T-helper 22 cell (primary cell): ENCODE data around the gene CYP1B1.

Source experiments
- DNase-seq: peaks from one replicate; pipeline ENCODE4 v3.0.0-alpha.2; 2020; ENCODE audit warnings: low read depth

Gene CYP1B1

GRCh38 chr2:38074764-38075506 is 1.0 kb downstream of the CYP1B1 start:
- DNase-seq, result no peak

GRCh38 chr2:38074058-38074763 is 1.7 kb downstream of the CYP1B1 start:
- DNase-seq, result no peak

DNA sequence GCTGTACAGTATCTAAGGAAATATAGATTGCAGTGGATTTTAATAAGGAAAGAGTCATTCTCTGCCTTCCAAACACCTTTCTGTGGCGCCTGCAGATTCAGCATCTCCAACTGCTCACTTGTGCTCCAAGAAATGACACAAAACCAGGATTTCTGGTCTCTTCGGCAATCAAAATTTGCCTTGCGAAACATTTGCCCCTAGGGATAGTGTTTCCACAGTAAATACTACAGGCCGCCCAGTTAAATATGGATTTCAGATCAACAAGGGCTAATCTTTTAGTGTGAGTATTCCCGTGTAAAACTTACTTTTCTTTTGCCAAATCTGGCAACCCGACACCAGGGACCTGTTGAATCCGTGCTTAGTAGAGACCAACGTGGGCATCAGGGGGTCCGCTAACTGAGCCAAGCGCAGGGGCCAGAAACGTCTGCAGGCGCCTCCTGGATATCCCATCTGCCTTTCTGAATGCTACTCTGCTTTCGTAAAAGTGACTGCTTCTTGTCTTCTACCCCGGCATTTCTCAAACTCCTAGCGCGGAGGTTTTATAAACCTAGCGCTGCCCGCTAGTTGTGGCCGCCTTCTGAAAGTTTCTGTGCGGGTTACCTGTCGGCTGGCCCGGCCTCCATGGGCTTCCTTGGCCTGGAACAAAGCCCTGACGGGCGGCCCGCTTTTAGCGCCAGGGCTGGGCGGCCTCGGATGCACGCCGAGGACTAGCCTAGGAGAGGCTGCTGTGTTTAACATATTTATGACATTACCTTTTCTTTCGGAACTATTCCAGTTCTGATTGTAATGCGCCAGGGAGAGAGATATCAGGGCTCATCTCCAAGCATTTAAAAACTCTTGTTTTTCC is 2.5 kb downstream of the CYP1B1 start:
- DNase-seq, result no peak

- no peak for DNase-seq
These were observed 5.5 kb downstream of the CYP1B1 start for GRCh38 chr2:38070438-38070837.

- DNase-seq, result no peak
These were observed 7.7 kb downstream of the CYP1B1 start for GRCh38 chr2:38068234-38068633.

GRCh38 chr2:38066421-38067115 is 9.4 kb downstream of the CYP1B1 start:
- no peak for DNase-seq

GRCh38 chr2:38065502-38066135 is 10.3 kb downstream of the CYP1B1 start:
- DNase-seq, result no peak

DNA sequence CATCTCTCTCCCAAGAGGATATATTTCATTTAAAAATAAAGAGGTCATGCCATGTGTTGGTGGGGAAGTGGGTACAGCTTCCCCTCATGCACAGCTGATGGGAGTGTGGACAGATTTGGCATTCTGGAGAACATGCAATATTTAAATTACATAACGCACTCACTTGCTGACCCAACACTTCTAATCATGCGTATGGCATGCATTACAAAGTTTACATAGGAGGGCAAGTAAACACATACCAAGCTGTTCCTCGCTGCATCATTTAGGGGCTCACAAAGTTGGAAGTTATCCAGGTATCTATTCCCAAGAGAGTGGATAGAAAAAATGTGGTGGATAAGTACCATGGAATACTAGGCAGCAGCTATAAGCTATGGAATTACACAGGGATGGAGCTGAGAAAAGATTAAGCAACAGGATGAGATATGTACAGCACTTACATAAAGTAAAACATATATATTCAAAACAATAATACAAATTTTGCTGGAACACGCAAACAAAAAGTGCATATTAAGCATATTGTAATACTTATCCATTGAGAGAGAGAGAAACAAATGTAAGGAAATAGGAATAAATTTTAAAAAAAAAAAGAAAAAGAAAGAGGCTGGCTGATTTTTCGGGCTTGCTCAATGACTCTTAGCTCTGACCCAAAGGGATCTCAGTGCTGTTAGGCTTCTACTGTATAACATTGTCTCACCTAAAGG is 11.0 kb downstream of the CYP1B1 start:
- no peak for DNase-seq

GRCh38 chr2:38060236-38061018 is 15.5 kb downstream of the CYP1B1 start:
- DNase-seq, result no peak

DNA sequence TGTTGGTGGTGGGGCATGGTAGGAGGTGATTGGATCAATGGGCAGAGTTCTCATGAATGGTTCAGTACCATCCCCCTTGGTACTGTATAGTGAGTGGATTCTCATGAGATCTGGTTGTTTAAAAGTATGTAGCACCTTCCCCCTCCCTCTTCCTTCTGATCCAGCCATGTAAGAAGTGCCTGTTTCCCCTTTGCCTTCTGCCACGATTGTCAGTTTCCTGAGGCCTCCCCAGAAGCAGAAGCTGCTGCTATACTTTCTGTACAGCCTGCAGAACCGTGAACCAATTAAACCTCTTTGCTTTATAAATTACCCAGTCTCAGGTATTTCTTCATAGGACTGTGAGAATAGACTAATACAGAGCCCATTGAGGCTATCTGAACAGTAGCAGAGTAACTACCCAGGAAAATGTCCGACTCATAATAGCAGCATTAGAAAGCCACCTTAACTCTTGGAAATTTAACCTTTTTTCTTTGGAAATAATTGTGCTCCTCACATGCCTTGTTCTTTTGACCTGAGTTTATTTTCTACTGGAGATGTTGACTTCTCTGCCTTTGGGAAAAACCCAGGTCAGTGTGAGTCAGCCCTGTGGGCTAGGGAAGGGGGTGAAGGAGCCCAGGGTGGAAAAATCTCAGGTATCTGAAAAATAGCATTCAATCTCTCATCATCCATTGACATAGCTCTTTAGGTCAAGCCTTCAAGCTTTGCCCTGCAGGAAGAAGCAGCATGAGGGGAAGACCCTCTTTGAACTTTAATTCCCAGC is 18.1 kb downstream of the CYP1B1 start:
- no peak for DNase-seq

GRCh38 chr2:38056216-38056615 is 19.7 kb downstream of the CYP1B1 start:
- no peak for DNase-seq

- DNase-seq, result no peak
These were observed 30.1 kb downstream of the CYP1B1 start for GRCh38 chr2:38045811-38046210.

DNA sequence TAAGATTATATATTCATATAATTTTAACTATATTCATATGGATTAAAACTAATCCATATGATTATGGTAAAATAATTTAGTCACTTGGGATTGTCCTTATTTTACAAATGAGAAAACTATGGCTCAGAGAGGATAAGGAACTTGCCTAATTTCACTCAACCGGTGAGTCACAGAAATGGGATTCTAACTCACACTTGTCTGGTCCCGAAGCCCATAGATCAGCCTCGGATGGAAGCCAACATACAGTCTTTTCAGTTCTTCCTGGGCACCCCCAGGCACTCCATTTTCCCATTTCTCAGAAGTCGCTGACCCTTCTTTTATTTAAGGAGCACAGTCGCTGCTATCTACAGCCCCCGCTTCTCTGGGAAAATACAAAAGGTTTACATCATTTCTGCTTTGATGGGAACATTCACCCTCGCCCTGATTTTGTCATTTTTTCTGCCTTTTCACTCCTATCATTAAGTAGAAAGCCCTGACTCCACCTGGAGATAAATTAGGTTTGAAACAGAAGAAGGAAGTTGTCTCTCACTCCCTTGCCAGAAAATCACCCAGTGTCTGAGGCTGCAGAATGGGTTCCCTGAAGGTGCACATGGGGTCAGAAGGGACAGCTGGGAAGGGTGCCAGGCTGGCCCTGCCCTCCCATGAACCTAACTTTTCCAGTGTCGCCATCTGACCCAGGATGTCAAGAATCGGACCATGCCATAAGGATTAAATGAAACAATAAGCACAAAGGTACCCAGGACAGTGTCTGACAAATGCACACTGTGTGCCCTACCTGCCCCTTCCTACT is 36.6 kb downstream of the CYP1B1 start:
- no peak for DNase-seq

DNA sequence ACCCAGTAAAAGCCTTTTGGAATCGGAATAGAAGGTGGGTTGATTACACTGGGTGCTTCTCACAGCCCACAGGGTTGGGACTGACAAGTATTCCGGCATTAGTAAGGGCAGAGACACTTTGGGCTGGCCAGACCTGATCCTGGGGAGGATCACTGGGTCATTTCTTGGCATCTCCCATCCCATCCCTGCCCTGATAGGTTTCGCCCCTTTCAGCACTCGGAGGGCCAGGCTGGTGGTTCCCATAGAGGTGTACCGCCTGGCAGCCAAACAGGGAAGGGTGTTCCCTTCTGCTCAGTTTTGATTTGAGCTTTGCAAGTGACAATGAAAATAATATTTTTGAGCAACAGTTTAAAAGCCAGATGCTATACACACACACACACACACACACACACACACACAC is 37.3 kb downstream of the CYP1B1 start:
- no peak for DNase-seq

- no peak for DNase-seq
These were observed 38.0 kb downstream of the CYP1B1 start for GRCh38 chr2:38037757-38038621.

DNA sequence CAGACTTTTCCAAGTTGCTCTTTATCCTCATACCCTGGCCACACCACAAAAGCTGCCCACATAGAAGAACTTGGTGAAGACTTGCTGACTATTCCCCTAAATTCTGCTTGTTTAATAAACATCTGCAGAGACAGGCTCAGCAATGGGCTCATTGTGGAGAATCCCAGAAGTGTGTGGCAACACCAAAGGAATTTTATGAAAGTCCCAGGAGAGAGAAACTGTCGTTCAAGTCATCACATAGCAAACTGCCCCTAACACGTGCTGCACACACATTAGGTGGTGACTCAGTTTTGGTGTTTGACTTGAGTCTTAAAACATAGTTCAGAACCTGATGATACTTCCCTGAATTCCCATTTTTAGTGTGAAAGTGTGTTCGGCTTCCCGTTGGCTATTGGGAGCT is 38.6 kb downstream of the CYP1B1 start:
- no peak for DNase-seq

DNA sequence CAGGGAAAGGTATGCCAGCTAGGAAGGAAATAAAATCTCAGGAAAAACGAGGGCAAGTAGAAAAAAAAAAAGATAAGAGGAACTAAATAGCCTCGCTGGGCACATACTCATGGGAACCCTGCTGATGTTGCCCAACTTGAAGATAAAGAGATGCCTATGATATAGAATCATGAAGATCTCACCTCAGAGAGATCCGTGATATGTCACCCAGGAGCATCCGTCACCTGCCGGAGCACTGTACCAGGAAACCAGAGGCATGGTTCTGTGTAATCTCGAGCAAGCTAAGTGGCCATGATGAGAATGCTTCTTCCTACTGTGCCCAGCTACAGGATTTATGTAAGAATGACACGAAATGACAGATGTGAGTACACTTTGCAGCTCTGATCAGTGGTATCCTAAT is 40.0 kb downstream of the CYP1B1 start:
- no peak for DNase-seq

- DNase-seq, result no peak
These were observed 42.3 kb downstream of the CYP1B1 start for GRCh38 chr2:38033646-38034045.
